ENCODE results near the gene MFNG.
"Not testable (repeated sequence)": the region's sequence is repeated elsewhere in the genome, so short reads cannot be mapped to it uniquely, and the experiment has no call there.

MFNG gene

DNA sequence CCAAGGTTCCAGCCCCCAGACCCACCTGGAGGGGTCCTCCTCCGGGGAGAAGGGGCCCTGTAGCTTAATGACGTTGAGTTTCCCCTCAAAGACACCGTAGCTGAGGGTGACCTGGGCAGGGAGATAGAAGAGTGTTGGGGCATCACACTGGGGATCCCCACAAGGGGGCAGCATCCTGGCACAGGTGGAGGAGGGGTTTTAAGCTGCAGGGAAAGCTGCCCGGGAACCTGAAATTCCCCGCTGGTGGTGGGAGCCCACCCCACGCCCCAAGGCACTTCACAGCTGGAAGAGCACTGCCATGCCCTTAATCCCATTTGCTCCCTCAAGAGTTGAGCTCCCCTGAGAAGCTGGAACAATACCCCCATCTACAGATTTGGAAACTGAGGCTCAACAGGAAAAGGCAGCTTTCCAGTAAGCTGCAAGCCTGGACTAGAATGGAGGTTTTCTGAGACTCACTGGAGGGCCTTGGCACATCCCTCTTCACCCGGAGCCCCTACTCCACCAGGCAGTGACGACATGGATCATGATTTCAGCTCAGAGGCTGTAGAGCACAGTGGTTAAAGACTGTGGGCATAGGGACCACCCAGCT is 13.7 kb downstream of the MFNG start:
- DNase-seq (ENCODE audit: low spot score), result peak; percentile 87

DNA sequence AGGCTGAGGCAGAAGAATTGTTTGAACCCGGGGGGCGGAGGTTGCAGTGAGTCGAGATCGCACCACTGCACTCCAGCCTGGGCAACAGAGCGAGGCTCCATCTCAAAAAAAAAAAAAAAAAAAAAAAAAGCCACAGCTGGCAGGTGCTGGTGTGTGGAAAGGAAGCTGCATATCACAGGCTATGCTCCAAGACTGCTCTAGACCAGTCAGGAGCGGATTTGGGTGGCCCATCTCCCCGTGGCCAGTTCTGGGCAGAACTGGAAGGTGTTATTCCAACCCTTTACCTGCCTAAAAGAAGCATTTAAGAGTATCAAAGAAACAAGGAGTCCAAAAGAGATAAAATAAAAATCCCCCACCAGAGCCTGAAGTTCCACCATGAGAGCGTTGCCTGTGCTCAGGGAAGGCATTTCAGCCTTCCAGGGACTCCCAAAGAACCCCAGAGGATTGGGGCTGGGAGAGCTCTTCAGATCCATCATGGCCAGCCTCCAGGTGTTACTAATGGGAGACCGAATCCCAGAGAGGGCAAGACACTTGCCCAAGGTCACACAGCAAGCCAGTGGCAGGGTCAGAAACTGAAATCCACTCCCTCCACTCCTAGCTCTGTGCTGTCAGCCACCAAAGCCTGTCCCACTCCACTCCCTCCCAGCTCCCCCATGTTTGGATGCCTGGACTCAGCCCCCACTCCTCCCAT is 14.3 kb downstream of the MFNG start:
- no peak for DNase-seq (ENCODE audit: low spot score)

DNA sequence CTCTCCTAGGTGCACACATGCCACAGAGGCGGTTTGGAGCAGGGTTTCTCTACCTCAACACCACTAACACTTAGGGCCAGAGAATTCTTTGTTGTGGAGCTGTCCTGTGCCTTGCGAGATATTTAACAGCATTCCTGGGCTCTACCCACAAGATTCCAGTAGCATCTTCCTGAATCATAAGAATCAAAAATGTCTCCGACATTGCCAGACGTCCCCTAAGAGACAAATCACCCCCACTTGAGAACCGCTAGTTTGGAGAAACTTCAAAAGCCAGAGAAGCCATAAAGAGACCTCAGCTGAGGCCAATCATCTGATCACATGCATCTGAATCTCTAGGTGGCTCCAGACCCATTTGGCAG is 16.1 kb downstream of the MFNG start:
- no peak for DNase-seq (ENCODE audit: low spot score)

DNA sequence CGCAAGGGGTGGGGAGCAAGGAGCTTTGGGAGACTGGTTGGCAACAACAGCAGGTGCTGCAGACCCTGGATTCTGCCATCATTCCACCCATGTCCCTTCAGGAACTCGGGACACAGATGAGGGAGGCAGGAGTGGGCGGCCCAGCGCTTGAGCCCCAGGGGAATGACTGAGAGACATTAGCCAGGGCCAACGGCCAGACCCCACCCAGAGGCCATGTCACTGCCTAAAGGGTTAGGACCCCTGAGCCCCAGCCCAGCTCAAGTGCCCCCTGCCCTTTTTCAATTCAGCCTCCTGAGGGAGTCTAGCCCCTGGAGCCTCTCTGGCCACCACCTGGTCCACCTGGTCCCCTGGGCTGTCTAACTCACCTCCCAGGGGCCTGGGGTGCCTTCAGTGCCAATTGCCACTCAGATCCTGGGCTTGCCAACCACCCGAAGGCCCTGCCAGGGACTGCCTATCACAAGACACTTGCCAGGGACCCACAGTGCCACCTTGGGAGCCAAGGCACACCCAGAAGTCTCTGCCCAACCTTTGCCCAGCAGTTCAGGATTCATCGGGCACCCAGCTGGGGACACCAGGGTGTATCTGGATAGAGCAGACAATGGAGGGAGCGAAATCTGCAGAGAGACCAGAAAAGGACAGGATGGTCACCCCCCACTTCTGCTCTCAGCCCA is 16.6 kb downstream of the MFNG start:
- no peak for DNase-seq (ENCODE audit: low spot score)

DNA sequence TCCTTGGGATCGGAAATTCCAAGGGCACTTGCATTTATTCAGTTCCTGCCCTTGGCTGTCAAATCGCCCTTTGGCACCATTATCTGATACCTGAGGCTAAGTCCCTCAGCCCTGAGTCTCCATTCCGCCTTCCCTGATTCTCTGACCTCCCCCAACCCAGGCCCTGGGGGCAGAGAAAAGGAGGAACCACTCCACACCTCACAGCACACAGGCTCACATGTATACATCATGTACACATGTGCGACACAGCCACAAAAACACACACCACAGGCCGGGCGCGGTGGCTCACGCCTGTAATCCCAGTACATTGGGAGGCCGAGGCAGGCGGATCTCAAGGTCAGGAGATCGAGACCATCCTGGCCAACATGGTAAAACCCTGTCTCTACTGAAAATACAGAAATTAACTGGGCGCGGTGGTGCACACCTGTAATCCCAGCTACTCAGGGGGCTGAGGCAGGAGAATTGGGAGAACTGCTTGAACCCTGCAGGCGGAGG is 17.9 kb downstream of the MFNG start:
- not testable (repeated sequence) for DNase-seq (ENCODE audit: low spot score)

DNA sequence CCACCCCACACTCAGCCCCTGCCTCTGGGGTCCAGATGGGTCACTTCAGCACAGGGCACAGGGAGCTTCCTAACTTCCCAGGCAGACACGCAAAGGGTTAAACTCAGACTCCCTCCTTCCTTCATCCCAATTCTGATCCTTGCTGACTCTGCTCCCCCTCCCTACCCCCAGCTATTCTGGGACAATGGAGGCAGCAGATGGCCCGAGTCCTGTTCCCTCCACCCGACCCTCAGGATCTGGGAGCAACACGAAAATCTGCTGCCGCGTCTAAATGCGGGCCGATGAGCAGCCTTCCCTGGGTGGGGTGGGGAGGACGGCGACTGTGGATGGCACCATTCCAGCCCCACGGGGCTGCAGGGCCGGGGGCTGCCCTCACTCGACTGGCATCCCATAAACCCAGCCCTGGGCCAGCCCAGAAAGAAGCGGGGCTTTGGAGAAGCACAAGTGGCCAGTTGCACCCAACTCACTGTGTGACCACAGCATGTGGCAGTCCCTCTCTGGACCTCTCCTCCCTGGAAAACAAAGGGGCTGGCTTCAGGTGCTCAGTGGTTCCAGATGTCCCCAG is 18.7 kb downstream of the MFNG start:
- no peak for DNase-seq (ENCODE audit: low spot score)

DNA sequence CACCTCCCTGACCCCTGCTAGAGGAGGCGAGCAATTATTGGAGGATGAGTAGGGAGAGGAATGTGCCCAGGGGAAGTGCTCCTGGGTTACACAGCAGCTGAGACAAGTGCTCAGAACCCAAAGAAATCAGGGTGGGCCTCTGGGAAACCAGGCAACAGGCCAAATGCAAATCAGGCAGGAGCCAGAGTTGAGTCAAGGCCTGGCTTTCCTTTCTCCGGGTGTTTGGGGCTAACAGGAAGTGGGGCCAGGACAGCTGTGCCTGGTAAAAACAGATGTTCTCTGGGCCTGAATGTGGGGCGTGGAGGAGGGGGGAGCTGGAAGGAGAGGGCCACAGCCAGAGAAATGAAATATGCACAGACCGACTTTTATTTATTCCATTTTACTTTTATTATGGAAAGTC is 22.0 kb downstream of the MFNG start:
- DNase-seq (ENCODE audit: low spot score), result no peak

DNA sequence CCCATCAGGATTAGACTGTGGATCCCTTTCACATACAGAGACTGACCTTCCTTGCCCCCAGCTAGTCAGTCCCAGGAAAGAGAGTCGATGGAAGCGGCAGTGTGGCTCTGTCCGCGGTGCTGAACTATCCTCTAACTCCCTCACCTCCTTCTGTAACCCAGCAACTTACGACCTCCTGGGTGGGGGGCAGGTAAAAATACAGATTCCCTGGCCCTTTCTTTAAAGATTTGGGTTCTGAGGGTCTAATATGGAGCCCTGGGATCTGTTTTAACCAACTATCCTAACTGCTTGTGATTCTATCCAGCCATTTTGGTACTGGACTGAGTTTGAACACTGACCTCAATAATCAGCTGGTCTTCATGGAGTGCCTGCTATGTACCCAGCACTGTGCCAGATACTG is 23.2 kb downstream of the MFNG start:
- peak; percentile 72 for DNase-seq (ENCODE audit: low spot score)

DNA sequence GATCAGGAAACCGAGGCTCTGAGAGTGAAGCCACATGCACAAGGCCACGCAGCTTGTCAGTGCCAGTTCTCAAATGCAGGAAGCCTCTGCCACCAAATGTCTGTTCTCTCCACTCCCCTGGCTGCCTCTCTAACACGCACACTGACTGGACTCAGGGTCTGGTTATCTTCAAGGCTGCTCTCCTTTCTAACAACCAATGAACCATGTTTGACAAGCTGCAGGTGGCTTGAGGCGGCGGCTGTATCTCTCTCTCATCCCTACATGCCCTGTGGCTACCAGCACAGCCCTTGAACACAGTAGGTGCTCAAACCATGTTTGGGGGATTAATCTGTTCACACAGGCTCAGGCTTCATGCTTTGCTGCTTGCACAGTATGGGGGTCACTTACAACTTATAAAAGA is 23.7 kb downstream of the MFNG start:
- DNase-seq (ENCODE audit: low spot score), result no peak

DNA sequence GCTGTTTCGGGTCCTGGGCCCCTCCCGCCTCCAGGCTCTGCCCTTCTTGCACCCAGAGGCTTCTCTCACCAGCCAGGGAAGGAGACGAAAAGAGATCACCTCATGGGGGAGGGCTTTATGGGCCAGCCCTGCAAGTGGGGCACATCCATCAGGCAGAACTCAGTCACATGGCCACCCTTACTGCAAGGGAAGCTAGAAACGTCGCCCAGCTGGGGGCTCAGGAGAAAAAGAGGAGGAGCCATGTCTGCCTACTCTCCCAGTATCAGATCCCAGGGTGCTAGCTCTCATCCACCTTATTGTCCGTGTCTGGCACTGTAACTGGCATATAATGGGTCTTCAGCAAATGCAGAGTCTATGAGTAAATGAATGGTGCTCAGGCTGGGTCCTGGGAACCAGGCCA is 24.2 kb downstream of the MFNG start:
- DNase-seq (ENCODE audit: low spot score), result no peak

DNA sequence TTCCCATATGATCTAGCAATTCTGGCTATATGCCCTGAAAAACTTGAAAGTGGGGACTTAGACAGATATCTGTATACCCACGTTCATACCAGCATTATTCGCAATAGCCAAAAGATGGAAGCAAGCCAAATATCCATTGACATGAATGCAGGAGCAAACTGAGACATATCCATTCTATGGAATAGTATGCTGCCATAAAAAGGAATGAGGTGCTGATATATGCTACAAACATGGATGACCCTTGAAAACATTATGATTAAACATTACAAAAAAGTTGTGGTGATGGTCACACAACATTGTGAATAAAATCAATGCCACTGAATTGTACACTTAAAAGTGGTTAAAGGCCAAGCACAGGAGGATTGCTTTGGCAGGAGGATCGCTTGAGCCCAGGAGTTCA is 25.5 kb downstream of the MFNG start:
- DNase-seq (ENCODE audit: low spot score), result no peak

DNA sequence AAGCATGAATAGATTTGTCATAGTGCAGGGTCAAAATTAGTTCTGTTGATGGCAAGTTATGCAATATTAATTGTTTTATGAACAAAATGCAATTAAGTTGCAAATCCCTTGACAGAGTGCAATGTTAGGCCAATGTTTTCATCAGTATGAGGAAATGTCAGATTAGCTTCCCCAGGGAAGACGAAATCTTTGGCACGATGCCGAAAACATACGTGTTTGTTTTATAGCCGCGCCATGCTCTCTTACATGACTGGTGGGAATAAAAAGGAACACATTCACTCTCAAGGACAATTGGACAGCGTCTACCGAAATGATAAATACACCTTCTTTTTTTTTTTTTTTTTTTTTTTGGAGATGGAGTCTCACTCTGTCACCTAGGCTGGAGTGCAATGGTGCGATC is 27.0 kb downstream of the MFNG start:
- DNase-seq (ENCODE audit: low spot score), result no peak

DNA sequence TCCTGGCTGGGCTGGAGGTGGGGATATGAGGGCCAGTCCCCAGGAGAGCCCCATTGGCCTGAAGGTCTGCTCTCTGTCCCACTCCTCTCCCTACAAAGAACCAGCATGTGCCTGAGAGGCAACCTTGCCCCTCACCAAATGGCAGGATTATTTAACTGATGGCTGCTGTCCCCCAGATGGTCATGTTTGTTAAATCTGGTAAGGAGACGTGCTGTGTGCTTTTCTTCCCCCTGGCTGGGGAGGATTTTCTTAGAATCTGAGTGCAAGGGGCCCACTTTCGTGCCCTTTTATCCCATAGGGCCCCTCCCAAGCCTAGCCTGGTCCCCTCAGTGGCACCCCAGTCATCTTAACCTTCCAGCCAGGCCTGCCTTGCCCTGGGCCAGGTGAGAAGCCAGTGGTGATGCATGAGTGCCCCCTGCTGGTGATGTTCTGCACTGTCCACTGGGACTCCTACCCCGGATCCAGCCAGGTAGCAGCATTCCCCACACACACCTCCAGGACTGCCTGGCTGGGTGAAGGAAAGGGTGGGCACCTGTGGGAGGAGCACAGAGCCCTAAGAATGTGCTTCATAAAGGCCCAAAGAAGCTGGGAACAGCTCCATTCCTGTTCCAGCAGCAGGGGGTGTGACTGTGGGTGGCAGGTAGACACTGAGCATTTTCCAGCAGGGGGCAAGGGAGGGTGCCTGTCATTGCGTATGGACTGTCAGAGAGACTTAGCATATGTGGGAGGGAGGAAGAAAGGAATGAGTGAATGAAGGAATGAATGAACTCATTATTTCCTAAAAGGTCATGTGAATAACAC is 28.9 kb downstream of the MFNG start:
- DNase-seq (ENCODE audit: low spot score), result peak; percentile 94

DNA sequence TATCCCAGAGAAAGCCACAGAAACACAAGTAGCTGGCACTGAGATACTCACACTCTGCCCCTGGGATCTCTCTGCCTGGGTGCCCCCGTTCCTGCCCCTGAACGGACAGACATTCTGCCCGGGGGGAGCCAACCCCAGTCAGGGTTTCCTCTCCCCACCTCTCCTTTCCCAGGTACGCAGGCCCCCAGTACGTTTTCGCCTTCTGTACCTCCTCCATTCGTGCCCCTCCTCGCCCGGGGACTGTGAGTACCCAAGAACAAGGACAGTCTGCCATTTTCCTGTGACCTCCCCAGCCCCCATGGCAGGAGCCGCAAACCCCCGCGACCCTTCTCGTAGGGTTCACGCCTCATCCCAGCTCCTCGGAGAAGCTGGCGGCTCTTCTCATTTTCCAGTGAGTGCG is 29.8 kb downstream of the MFNG start:
- DNase-seq (ENCODE audit: low spot score), result no peak

DNA sequence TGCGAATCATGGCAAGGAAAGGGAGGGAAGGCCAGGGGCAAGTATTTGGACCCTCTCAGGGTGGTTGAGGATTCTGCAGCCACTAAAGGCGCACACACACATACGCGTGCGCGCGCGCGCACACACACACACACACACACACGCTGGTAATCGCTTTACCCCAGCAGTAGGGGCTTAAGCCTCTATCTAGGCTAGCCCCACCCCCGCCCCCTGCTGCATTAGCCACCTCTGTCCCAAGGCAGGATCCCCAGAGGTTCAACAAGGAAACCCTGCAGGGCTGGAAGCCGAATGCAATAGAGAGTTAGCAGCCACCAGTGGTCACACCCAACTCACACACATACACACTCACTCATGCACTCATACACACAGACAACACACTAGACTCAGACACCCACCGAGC is 30.3 kb downstream of the MFNG start:
- DNase-seq (ENCODE audit: low spot score), result no peak

DNA sequence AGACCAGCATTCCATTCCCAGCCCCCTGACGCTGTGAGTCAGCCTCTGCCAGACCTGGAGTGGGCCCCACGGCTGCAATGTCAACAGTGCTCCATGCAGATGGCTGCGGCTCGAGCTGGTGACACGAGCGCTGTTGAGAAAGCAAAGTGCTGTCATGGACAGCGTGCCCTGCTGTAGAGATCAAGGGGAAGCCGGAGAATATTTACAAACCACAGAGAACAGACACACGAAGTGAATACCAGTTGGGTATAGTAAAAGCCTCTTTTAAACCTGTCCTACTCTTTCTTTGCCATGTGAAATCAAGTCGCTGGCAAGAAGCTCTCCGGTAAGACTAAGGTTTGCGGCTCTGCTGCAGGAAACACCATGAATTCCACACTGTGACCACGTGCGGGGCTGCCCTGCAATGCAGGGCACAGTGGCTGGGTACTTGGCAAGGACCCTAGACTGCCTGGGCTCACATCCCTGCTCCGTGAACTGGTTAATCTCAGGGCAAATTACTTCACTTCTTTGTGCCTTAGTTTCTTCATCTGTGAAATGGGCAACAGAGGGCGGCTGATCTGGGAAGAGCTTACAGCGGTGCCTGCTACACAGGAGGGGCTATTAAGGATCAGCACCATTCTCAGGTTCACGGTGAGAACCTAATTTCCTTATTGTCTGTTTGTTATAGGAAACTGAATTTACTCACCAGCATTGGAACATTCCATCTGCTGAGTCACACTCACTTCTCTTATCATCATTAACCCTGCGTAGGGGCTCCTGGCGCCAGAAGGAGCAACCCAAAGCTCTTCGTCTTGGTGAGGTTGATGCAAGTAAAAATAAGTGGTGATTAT is 31.1 kb downstream of the MFNG start:
- peak; percentile 71 for DNase-seq (ENCODE audit: low spot score)

DNA sequence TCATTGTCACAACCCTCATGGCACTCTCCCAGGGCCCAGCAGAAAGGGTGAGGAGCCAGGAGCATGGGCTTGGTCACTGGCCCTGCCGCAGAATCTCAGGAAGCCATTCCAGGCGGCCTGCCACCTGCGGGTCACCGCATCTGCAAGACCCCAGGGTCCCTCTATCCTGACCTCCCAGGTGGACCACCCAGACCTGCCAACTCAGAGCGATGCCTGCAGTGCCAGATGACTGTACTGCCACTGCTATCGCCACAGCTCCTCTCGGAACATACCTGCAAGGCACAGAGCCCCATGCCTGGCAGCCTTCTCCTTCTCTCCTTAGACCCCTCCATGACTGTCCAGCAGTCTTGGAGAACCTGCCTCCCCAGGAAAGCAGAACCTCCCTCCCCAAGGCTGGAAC is 32.5 kb downstream of the MFNG start:
- DNase-seq (ENCODE audit: low spot score), result no peak

DNA sequence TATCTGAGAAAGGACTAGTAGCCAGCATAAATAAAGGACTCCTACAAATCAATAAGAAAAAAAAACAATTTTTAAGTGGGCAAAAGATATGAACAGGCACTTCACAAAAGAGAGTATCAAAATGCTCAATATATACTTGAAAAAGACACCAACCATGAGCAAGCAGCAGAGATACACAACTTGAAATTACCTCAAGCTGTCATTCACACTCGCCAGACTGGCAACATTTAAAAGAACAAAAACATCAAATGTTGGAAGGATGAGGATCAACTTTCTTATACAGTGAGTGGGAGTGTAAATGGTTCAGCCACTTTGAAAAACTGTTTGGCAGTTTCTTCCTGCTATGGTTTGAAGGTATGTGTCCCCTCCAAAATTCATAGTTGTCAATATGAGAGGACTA is 35.0 kb downstream of the MFNG start:
- DNase-seq (ENCODE audit: low spot score), result no peak

DNA sequence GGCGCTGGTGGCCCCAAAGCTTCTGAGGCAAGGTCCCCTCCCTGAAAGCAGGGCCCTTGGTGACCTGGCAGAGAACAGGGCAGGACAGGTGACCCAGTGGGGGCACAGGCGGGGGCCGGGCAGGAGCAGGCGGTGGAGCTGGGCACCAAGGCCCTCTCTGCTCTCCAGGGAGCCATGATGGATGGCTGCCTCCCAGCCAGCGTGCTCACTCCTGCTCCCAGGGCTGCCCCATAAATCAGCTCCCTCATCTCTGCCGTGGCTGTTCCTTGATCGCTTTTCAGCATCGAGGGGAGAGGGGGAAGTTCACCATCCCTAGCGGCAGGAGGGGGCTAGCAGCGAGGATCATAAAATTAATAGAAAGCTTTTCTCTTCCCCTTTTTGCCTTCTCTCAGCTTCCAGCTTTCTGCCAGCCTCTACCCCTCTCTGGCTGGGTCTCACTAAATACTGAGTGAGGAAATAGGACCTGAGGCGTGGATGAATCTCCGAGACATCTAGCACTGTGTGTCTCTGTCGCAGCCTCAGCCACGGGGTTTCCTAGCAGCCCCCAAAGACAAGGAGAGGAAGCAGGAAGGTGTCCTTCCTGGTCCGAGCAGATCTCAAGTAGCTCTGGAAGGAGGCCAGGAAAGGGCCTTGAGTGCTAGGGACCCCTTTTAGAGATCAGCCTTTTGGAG is 36.7 kb downstream of the MFNG start:
- DNase-seq (ENCODE audit: low spot score), result no peak

DNA sequence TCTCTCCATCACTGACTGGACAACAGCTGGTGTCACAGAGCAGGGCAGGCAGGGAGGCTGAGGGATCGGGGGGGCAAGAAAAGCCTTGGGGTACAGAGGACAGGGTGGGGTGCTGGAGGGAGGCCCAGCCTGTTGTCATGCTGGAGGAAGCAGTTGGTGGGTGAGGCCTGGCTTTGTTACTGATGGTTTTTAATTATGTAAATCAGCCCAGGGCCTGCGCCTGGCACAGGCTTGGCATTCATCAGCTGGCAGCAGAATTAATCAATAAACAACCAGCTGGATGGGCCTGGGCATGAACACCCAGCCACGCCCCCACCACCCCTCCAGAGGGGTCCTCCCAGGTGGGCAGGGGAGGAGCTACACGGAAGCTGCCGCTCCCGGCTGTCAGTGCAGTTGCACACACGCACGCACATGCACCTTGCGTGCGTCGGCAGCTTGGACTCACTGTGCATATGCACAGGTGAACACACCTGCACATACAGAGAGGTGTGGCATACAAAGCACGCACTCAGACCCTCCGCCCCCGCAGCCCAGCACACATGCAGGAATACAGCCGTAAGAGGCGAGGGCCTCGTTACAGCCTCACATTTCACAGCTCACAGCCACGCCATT is 37.6 kb downstream of the MFNG start:
- no peak for DNase-seq (ENCODE audit: low spot score)

DNA sequence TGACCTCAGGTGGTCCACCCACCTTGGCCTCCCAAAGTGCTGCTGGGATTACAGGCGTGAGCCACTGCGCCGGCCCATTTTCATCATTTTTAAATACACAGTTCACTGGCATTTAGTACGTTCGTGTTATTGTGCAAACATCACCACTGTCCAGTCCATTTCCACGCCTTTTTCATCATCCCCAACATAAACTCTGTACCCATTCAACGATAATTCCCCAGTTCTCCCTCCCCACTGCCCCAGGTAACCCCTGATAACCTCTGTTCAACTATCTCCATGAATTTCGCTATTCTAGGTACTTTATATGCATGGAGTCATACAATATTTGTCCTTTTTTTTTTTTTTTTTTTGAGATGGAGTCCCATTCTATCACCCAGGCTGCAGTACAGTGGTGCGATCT is 40.7 kb downstream of the MFNG start:
- DNase-seq (ENCODE audit: low spot score), result no peak

Data from HuH-7 (cell line).